ENCODE measurements around the gene RNF222.

The RNF222 gene

GRCh38 chr17:8365143-8365542 lies 32.5 kb downstream of the RNF222 start:
- TF ChIP-seq CTCF (IDR thresholded peaks at IDR 0.05; ENCODE audit: low read length) (no peak), EZH2 (IDR thresholded peaks at IDR 0.05; ENCODE audit: borderline replicate concordance, low read length) (no peak)
- Histone ChIP-seq H3K4me3 (ENCODE audit: low read depth, low read length, poor library complexity, severe bottlenecking) (no peak overlapping the region), H4K20me1 (ENCODE audit: insufficient read depth, low read length) (no peaks in the 10 kb centered on the region), H3K9me3 (ENCODE audit: low read length) (no peaks in the 10 kb centered on the region), H3K79me2 (ENCODE audit: insufficient read depth, low read length) (no peaks in the 10 kb centered on the region), H3F3A (ENCODE audit: insufficient read depth, low read length) (no peaks in the 10 kb centered on the region), H3K27ac (ENCODE audit: low read depth, low read length, poor library complexity, severe bottlenecking) (no peak overlapping the region), H3K9me2 (ENCODE audit: low read depth, low read length) (no peaks in the 10 kb centered on the region), H3K36me3 (ENCODE audit: insufficient read depth, low read length) (peaks cover 11% of the 10 kb centered on the region; the same call in 1 of the 2 replicates), H3K27me3 (ENCODE audit: insufficient read depth, low read length) (no peaks in the 10 kb centered on the region), H3K4me2 (ENCODE audit: low read length) (no peak overlapping the region), H3K4me1 (ENCODE audit: insufficient read depth, low read length, severe bottlenecking) (no peaks in the 10 kb centered on the region), H2AFZ (ENCODE audit: low read length) (no peak overlapping the region), H3K9ac (ENCODE audit: low read length) (no peak overlapping the region)

- Histone ChIP-seq H3K36me3 (ENCODE audit: insufficient read depth, low read length) (no peaks in the 10 kb centered on the region), H3K4me1 (ENCODE audit: insufficient read depth, low read length, severe bottlenecking) (no peaks in the 10 kb centered on the region), H3K27ac (ENCODE audit: low read depth, low read length, poor library complexity, severe bottlenecking) (no peak overlapping the region), H3K9me2 (ENCODE audit: low read depth, low read length) (no peaks in the 10 kb centered on the region), H3F3A (ENCODE audit: insufficient read depth, low read length) (no peaks in the 10 kb centered on the region), H3K9ac (ENCODE audit: low read length) (no peak overlapping the region), H2AFZ (ENCODE audit: low read length) (no peak overlapping the region), H4K20me1 (ENCODE audit: insufficient read depth, low read length) (no peaks in the 10 kb centered on the region), H3K9me3 (ENCODE audit: low read length) (no peaks in the 10 kb centered on the region), H3K79me2 (ENCODE audit: insufficient read depth, low read length) (no peaks in the 10 kb centered on the region), H3K4me3 (ENCODE audit: low read depth, low read length, poor library complexity, severe bottlenecking) (no peak overlapping the region), H3K27me3 (ENCODE audit: insufficient read depth, low read length) (no peaks in the 10 kb centered on the region), H3K4me2 (ENCODE audit: low read length) (no peak overlapping the region)
- TF ChIP-seq CTCF (IDR thresholded peaks at IDR 0.05; ENCODE audit: low read length) (no peak), EZH2 (IDR thresholded peaks at IDR 0.05; ENCODE audit: borderline replicate concordance, low read length) (no peak)
Measured at GRCh38 chr17:8362651-8363332, 34.8 kb downstream of the RNF222 start.

- H3K79me2 ChIP-seq (ENCODE audit: insufficient read depth, low read length) = no peaks in the 10 kb centered on the region
- H2AFZ ChIP-seq (ENCODE audit: low read length) = no peak overlapping the region
- H3K36me3 ChIP-seq (ENCODE audit: insufficient read depth, low read length) = no peaks in the 10 kb centered on the region; the same call in 1 of the 2 replicates
- no peaks in the 10 kb centered on the region; the same call in 1 of the 2 replicates for H3K27me3 ChIP-seq (ENCODE audit: insufficient read depth, low read length)
- no peak overlapping the region for H3K4me2 ChIP-seq (ENCODE audit: low read length)
- no peaks in the 10 kb centered on the region for H3K9me2 ChIP-seq (ENCODE audit: low read depth, low read length)
- H3K4me3 ChIP-seq (ENCODE audit: low read depth, low read length, poor library complexity, severe bottlenecking) = no peak overlapping the region
- no peaks in the 10 kb centered on the region for H3K4me1 ChIP-seq (ENCODE audit: insufficient read depth, low read length, severe bottlenecking)
- H3F3A ChIP-seq (ENCODE audit: insufficient read depth, low read length) = no peaks in the 10 kb centered on the region
- no peaks in the 10 kb centered on the region for H4K20me1 ChIP-seq (ENCODE audit: insufficient read depth, low read length)
- H3K9me3 ChIP-seq (ENCODE audit: low read length) = no peaks in the 10 kb centered on the region
- TF ChIP-seq CTCF (IDR thresholded peaks at IDR 0.05; ENCODE audit: low read length) = no peak
- TF ChIP-seq EZH2 (IDR thresholded peaks at IDR 0.05; ENCODE audit: borderline replicate concordance, low read length) = no peak
- no peak overlapping the region for H3K27ac ChIP-seq (ENCODE audit: low read depth, low read length, poor library complexity, severe bottlenecking)
- H3K9ac ChIP-seq (ENCODE audit: low read length) = no peak overlapping the region
Measured at GRCh38 chr17:8360751-8361150, 36.9 kb downstream of the RNF222 start.

All from OCI-LY1 (cell line).